MCF 10A (cell line): ENCODE measurements around the gene ESR1. TPM values are rescaled to one million over a fixed set of nuclear protein-coding genes. Genes with fewer than 3 reads are reported as not detected.

Experiments
- BruUV-seq: library from RNA; stranded (reverse); fragments of 400-500 nt; replicated peaks from 2 replicates; lab custom pipeline; 2021; lab: Mats Ljungman, UMichigan
- CTCF ChIA-PET: fragments of 300-600 bp; sonication (Branson Sonifier 250); formaldehyde crosslinking; extraction: SDS; loops from one replicate; lab custom pipeline; 2021; ENCODE audit warnings: antibody characterized with exemption, inconsistent platforms; lab: Yijun Ruan, JAX
- POLR2A ChIA-PET: fragments of 300-600, 350-650 bp; sonication (Branson Sonifier 250); formaldehyde crosslinking; extraction: SDS; loops from one replicate; lab custom pipeline; 2020; ENCODE audit warnings: antibody characterized with exemption, inconsistent platforms; lab: Yijun Ruan, JAX
- DNase-seq: peaks from one replicate; pipeline ENCODE4 v3.0.0-alpha.2; 2018; ENCODE audit not compliant: unreplicated experiment
- H3K27ac Mint-ChIP-seq: one replicate; pipeline ENCODE4 v1.8.0; 2022; ENCODE audit warnings: mild to moderate bottlenecking, low read depth, mixed read lengths; ENCODE audit not compliant: unreplicated experiment
- H3K27me3 Mint-ChIP-seq: one replicate; pipeline ENCODE4 v1.8.0; 2022; ENCODE audit warnings: mixed read lengths; ENCODE audit not compliant: insufficient read depth, unreplicated experiment
- H3K36me3 Mint-ChIP-seq: one replicate; pipeline ENCODE4 v1.8.0; 2022; ENCODE audit warnings: mild to moderate bottlenecking, moderate library complexity, mixed read lengths; ENCODE audit not compliant: insufficient read depth, unreplicated experiment
- H3K4me1 Mint-ChIP-seq: one replicate; pipeline ENCODE4 v1.8.0; 2022; ENCODE audit warnings: mixed read lengths; ENCODE audit not compliant: insufficient read depth, unreplicated experiment
- H3K4me3 Mint-ChIP-seq: one replicate; pipeline ENCODE4 v1.8.0; 2022; ENCODE audit warnings: mild to moderate bottlenecking, moderate library complexity, mixed read lengths; ENCODE audit not compliant: unreplicated experiment
- H3K9me3 Mint-ChIP-seq: one replicate; pipeline ENCODE4 v1.8.0; 2022; ENCODE audit warnings: mixed read lengths; ENCODE audit not compliant: unreplicated experiment
- intact Hi-C: fragments of 100-400 bp; cut with micrococcal nuclease; formaldehyde crosslinking; loops from 2 replicates; pipeline ENCODE4 v1.14.1; 2022
- total RNA-seq: library from RNA; stranded (reverse); gene quantifications from 2 replicates; pipeline ENCODE4 v1.2.3, GENCODE V29; 2022
- TF ChIP-seq, protein P1 (sequence below): fragments of 200-600 bp; IDR thresholded peaks from one replicate; pipeline ENCODE4 v1.8.0; 2022; ENCODE audit warnings: antibody characterized with exemption, mild to moderate bottlenecking; ENCODE audit not compliant: unreplicated experiment

The ESR1 gene
- total RNA-seq, 1 experiment from 2014 or later: 0.05 TPM

DNA sequence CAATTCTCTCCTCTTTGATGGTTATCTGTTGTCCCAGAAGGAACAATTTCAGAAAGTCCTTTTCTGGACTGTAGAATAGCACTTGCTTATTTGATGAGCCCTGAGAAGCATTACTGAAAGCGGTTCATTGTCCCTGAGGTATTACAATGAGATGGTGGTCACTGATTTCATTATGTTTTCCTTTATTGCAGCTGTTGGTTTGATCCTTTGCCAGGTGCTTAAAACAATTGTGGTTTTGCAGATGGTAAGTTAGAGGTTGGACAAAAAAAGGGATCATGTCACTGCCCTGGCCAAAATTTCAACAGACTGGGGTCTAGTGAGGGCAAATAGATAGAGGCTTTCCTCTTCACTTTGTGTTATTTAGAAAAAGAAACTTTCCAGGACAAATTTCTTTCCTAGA lies 61.9 kb downstream of the ESR1 start:
- ChIA-PET POLR2A (interaction anchor here (0.7 kb wide), 1 partner anchor 52 kb away, joined by 3 read pairs; no protein-coding TSS in a partner anchor), CTCF (no interaction called here)
- TF ChIP-seq, protein P1, sequence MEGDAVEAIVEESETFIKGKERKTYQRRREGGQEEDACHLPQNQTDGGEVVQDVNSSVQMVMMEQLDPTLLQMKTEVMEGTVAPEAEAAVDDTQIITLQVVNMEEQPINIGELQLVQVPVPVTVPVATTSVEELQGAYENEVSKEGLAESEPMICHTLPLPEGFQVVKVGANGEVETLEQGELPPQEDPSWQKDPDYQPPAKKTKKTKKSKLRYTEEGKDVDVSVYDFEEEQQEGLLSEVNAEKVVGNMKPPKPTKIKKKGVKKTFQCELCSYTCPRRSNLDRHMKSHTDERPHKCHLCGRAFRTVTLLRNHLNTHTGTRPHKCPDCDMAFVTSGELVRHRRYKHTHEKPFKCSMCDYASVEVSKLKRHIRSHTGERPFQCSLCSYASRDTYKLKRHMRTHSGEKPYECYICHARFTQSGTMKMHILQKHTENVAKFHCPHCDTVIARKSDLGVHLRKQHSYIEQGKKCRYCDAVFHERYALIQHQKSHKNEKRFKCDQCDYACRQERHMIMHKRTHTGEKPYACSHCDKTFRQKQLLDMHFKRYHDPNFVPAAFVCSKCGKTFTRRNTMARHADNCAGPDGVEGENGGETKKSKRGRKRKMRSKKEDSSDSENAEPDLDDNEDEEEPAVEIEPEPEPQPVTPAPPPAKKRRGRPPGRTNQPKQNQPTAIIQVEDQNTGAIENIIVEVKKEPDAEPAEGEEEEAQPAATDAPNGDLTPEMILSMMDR: no peak
- intact Hi-C loops: no loop called here
- no peak overlapping the region for H3K4me3 Mint-ChIP-seq
- BruUV-seq: no TSS peak
- no peaks in the 10 kb centered on the region for H3K4me1 Mint-ChIP-seq
- DNase-seq: peak; percentile 20
- no peak overlapping the region for H3K27ac Mint-ChIP-seq
- H3K36me3 Mint-ChIP-seq: no peaks in the 10 kb centered on the region
- H3K27me3 Mint-ChIP-seq: no peaks in the 10 kb centered on the region
- H3K9me3 Mint-ChIP-seq: peaks cover 14% of the 10 kb centered on the region

DNA sequence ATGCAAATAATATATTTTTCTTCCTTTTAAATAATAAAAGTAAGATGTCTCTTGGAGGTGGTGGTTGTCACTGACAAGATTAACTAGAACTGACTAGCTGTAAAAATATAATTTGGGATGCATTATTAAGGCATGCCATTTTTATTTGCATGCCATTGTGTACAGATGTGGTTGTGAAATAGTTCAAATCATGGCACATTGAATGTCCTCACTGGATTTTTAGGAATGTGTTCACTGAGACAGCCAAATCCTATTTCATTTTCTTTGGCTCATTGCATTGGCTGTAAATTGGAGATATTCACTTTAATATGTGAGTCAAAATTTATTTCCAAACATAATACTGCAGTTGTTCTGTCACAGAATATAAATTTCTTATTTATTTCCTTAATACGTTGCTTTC lies 62.3 kb downstream of the ESR1 start:
- H3K4me1 Mint-ChIP-seq: no peaks in the 10 kb centered on the region
- no peak for DNase-seq
- no peak overlapping the region for H3K4me3 Mint-ChIP-seq
- peaks cover 14% of the 10 kb centered on the region for H3K9me3 Mint-ChIP-seq
- no peaks in the 10 kb centered on the region for H3K36me3 Mint-ChIP-seq
- H3K27ac Mint-ChIP-seq: no peak overlapping the region
- intact Hi-C loops: no loop called here
- CTCF ChIA-PET: no interaction called here
- no TSS peak for BruUV-seq
- TF ChIP-seq, protein P1: no peak
- H3K27me3 Mint-ChIP-seq: no peaks in the 10 kb centered on the region
- POLR2A ChIA-PET: interaction anchor here (0.7 kb wide), 1 partner anchor 53 kb away, joined by 3 read pairs; no protein-coding TSS in a partner anchor

DNA sequence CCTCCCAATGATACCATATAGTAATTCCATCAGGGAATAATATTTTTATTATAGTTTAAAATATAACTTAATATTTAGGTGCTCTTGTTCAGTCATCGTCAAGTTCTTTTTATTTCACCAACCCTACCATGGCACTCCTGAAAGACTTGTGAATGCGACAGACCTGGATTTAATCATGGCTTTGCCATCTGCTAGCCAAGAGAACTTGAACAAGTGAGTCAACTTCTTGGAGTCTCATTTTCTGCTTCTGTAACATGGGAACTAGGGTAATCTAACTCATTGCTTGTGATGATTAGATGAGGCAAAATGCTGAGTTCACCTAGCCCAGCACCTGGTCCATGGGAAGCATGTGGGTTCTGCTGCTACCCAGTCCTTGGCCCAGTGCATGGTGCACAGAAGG lies 62.9 kb downstream of the ESR1 start:
- Mint-ChIP-seq H3K9me3 (peaks cover 16% of the 10 kb centered on the region), H3K27me3 (no peaks in the 10 kb centered on the region), H3K36me3 (no peaks in the 10 kb centered on the region), H3K27ac (no peak overlapping the region), H3K4me3 (no peak overlapping the region), H3K4me1 (no peaks in the 10 kb centered on the region)
- CTCF ChIA-PET: no interaction called here
- no peak for DNase-seq
- TF ChIP-seq, protein P1: no peak
- BruUV-seq: no TSS peak
- intact Hi-C loops: no loop called here
- POLR2A ChIA-PET: no interaction called here

DNA sequence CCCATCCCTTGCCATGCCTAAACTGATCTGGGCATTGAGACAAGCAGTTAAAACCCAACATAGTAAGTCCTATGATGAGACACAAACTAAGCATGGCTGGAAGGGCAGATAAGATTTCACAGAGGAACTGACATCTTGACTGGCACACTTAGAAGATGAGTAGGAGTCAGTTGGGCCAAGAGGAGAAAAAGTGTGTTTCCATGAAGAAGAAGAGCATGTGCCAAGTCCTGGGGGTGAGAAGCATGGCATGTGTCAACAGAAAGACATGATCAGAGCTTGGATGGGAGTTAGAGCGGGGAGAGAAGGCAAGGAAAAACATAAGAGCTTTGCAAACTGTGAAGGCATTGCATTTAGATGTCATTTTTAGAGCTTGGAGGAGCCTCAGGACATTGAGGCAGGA lies 68.0 kb downstream of the ESR1 start:
- H3K27ac Mint-ChIP-seq: no peak overlapping the region
- H3K36me3 Mint-ChIP-seq: no peaks in the 10 kb centered on the region
- TF ChIP-seq, protein P1: no peak
- H3K9me3 Mint-ChIP-seq: peaks cover 13% of the 10 kb centered on the region
- H3K4me3 Mint-ChIP-seq: no peak overlapping the region
- no peaks in the 10 kb centered on the region for H3K4me1 Mint-ChIP-seq
- no TSS peak for BruUV-seq
- CTCF ChIA-PET: no interaction called here
- POLR2A ChIA-PET: interaction anchor here (0.5 kb wide), 1 partner anchor 73 kb away, joined by 4 read pairs; no protein-coding TSS in a partner anchor
- no peaks in the 10 kb centered on the region for H3K27me3 Mint-ChIP-seq
- DNase-seq: no peak
- intact Hi-C loops: no loop called here
